Activated CD4-positive, alpha-beta T cell treated with anti-CD3 and anti-CD28 coated beads, Interleukin-2, Interleukin-4, amounts not matched to agents 100 ng/mL and 50 ng/mL, durations not matched to agents 16 hours and 8 hours (primary cell): ENCODE data around the gene FAM227A.

ENCODE experiments used
- DNase-seq: peaks from one replicate; pipeline ENCODE4 v3.0.0-alpha.2; 2020; ENCODE audit warnings: low spot score

FAM227A gene

GRCh38 chr22:38656256-38657044 is at the start of gene FAM227A, which contains the start of gene CBY1:
FAM227A (minus strand) TSS chr22:38656392; CDS start chr22:38650168, 6,224 bp downstream.
CBY1 (plus strand) TSS chr22:38656638; CDS start chr22:38668055, 11,417 bp downstream.
- peak; percentile 85 for DNase-seq

GRCh38 chr22:38705235-38706100 is 49.3 kb upstream of the FAM227A start, which contains the start of gene GTPBP1:
GTPBP1 (plus strand) TSS chr22:38705944; CDS start chr22:38705956, 12 bp downstream.
- DNase-seq = peak; percentile 100

GRCh38 chr22:38704654-38705234 is 48.6 kb upstream of the FAM227A start:
- no peak for DNase-seq

- peak; percentile 98 for DNase-seq
These were observed 44.8 kb upstream of the FAM227A start, which contains the start of gene JOSD1 for GRCh38 chr22:38700789-38701628. JOSD1 (minus strand) TSS chr22:38700943; CDS start chr22:38699987, 956 bp downstream.

- DNase-seq = no peak
These were observed 44.1 kb upstream of the FAM227A start for GRCh38 chr22:38700270-38700788.

- DNase-seq = no peak
These were observed 43.6 kb upstream of the FAM227A start for GRCh38 chr22:38699784-38700183.

- DNase-seq = no peak
These were observed 43.0 kb upstream of the FAM227A start for GRCh38 chr22:38699143-38699542.

- DNase-seq = no peak
These were observed 42.4 kb upstream of the FAM227A start for GRCh38 chr22:38698407-38699094.

- DNase-seq = no peak
These were observed 41.4 kb upstream of the FAM227A start for GRCh38 chr22:38697425-38698089.

- peak; percentile 76 for DNase-seq
These were observed 40.6 kb upstream of the FAM227A start for GRCh38 chr22:38696606-38697424.

GRCh38 chr22:38694940-38695339 is 38.7 kb upstream of the FAM227A start:
- no peak for DNase-seq

GRCh38 chr22:38694049-38694448 is 37.9 kb upstream of the FAM227A start:
- no peak for DNase-seq

- DNase-seq = no peak
These were observed 33.5 kb upstream of the FAM227A start for GRCh38 chr22:38689651-38690050.

- DNase-seq = no peak
These were observed 29.6 kb upstream of the FAM227A start for GRCh38 chr22:38685761-38686160.

GRCh38 chr22:38684895-38685294 is 28.7 kb upstream of the FAM227A start:
- DNase-seq = no peak

GRCh38 chr22:38681582-38682335 is 25.6 kb upstream of the FAM227A start, which contains the start of gene TOMM22:
TOMM22 (plus strand) TSS chr22:38681957; CDS start chr22:38681979, 22 bp downstream.
- peak; percentile 91 for DNase-seq

- DNase-seq = no peak
These were observed 19.6 kb upstream of the FAM227A start for GRCh38 chr22:38675833-38676232.

- DNase-seq = no peak
These were observed 18.7 kb upstream of the FAM227A start for GRCh38 chr22:38674888-38675287.
